GM21717 (cell line): ENCODE results near the gene MSANTD1.
"Not testable (repeated sequence)": the region's sequence is repeated elsewhere in the genome, so short reads cannot be mapped to it uniquely, and the experiment has no call there.

Source experiments
- ATAC-seq: cut with Tn5 transposase; IDR thresholded peaks from one replicate; pipeline ENCODE4 v1.9.1; 2021; ENCODE audit warnings: mild to moderate bottlenecking, moderate library complexity; ENCODE audit not compliant: unreplicated experiment

Gene MSANTD1

DNA sequence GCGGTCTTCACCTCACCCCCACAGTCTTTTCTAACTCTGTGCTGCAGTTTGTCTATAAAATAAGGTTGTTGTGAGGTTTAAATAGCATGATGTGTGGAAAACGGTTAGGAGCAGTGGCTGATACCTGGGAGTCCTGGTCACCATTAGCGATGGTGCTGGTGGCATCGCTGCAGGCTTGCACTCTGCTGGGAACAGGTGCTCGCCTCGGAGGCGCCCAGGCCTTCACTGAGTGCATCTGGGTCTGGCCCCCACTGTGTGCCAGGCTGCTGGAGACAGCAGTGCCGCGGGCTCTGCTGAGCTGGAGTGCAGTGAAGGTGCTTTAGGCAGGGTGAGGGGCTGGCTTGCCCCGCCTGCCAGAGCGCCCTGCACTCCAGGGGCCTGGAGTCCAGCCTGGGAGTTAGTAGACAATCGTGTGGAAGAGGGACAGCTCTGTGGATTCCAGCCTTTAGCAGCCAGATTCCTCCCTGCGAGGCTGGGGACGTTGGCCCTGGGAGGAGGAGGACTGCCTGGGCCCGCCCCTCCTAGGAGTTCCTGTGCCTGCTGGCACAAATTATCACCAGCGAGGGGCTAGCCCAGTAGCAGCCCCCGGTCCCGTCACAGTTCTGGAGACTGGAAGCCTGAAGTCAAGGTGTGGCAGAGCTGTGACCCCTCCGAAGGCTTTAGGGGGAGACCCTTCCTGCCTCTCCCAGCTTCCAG lies 51.2 kb downstream of the MSANTD1 start:
- ATAC-seq, result no peak

DNA sequence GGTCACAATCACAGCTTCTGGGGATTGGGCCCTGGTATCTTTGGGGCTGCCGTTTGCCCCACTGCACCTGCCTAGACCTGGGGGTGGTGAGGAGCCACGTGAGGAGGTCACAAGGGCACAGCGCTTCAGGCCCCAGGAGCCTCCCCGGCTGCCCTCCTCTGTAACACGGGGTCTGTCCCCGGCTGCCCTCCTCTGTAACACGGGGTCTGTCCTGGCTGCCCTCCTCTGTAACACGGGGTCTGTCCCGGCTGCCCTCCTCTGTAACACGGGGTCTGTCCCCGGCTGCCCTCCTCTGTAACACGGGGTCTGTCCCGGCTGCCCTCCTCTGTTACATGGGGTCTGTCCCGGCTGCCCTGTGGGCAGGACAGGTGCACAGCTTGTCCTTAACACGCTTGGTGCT lies 51.9 kb downstream of the MSANTD1 start:
- ATAC-seq, result not testable (repeated sequence)

DNA sequence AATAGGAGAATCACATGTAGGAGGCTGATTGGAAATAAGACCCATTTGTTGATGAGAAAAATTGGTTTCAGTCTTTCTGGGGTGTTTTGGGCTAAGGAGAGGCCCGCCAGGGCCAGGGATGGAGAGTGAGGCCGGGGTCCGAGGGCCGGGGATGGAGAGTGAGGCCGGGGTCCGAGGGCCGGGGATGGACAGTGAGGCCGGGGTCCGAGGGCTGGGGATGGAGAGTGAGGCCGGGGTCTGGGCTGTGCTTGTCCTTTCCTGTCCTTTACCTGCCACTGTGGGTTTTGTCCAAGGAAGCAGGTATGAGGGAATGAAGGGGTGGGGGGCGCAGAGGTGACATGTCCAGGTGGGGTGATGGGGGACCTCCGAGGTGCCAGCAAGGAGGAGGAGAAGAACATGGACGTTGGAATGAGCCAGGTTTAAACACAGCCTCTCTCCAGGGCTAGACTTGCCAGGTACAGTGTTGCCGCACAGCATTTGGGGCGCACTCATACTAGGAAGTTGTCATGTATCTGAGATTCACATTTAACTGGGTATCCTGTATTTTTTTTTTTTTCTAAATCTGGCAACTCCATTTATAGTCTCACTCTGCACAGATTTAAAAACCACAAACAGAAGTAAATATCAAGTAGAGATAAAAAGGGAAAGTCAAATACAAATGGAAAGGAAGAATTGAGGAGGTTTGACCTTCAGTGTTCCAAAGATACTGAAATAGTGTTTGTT lies 52.7 kb downstream of the MSANTD1 start:
- no peak for ATAC-seq

DNA sequence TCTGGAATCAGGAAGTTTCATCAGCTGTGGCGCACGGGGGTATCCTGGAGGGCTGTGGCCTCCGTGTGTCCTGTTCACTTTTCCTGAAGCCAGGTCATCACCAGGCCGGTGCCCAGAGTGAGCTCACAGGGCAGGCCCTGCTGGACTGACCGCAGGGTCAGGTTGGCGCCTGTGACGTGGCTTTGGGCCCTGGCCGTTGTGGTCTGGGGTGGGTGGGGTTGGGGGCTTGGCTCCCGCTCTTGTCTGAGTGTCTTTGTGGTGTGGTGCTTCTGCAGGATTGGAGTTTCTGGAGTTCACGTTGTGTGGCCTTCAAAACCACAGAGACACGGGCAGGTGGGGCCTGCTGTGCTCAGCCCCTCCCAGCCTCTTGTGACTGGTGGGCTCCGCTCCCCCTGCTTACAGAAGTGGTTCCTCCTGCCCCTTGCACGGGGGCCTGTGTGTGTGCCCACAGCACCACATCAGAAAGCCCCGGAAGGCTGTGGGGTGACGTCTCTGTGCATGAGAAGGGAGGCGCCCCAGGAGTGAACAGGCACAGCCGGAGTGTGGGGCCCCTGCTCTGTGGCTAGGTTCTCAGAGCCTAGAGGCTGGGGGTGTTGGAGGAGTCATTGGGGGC lies 53.3 kb downstream of the MSANTD1 start:
- ATAC-seq, result no peak

DNA sequence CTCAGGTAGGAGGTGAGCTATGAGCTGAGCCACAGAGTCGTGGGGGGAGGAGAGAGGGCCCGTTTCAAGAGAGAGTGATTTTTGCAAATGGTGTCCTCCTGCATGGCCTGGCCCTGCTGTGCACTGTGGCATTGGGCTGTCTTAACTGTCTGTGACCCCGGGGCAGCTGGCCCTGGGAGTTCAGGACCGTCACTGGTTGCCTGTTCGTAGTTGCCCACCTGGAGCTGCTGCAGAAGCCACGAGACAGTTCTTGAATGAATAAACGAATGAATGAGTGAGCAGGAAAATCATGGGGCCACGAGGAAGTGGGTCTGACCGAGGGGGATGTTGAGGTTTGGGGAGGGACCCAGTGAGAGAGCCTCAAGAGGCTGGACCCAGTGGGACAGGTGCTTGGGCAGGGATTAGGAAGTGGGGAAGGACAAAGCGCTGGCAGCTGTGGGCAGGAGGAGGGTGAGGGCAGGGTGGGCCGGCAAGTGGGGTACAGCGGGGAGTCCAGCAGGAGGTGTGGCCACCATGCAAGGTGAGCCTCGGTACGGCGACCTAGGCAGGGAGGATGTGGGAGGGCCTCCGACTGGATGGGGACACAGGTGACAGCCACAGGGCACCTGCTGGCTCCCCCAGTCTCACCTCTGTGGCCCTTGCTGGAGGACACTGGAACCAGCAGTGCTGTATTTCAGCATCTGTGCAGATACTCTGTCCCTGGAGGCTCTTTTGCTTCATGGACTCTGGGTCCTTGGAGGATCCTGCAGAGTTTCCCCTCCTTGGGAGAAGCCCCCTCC lies 54.0 kb downstream of the MSANTD1 start:
- no peak for ATAC-seq

DNA sequence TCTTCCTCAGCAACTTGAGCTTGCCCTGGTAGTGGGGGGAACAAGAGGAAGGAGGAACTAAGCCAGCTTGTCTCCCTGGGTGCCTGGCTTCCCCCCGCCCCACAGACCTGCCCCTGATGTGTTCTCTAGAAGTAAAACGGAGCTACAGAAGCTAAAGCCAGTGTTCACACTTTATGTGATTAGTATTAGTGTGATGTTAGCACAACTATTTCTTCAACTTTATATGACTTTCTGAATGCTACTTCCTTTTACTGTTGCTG lies 54.5 kb downstream of the MSANTD1 start:
- no peak for ATAC-seq

DNA sequence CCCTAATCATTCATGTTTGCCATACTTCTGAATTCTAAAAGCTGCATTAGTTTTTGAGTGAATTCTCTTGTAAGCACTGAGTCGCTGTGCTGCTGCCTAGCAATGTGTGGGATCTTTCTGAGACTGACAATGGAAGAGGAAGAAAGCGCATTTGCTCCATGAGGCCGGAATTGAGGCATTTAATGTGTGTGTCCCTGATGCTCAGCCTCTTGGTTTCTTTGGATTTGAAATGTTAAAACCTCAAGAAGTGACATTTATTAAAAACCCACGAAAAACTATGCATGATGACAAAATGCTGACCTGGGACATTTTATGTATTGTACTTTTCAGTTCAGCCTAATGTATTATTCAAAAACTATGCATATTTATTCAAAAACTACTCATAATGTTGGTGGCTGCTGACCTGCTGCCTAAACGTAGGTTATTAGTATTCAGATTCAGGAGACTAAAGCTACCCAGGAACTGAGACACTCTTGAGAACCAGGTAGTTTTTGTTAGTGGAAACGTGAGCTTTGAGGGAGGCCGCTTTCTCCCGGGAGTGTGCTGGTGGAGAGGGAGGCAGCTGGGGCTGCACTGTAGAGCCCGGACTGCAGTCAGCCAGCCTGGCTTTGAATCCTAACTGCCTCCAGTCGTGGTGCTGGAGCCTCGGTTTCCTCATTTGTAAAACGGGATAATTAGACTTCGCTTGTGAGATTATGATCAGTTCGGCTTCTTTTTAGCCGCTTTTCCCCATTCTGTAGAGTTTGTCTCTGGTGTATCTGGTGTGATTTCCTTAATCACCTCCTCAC lies 55.2 kb downstream of the MSANTD1 start:
- no peak for ATAC-seq

DNA sequence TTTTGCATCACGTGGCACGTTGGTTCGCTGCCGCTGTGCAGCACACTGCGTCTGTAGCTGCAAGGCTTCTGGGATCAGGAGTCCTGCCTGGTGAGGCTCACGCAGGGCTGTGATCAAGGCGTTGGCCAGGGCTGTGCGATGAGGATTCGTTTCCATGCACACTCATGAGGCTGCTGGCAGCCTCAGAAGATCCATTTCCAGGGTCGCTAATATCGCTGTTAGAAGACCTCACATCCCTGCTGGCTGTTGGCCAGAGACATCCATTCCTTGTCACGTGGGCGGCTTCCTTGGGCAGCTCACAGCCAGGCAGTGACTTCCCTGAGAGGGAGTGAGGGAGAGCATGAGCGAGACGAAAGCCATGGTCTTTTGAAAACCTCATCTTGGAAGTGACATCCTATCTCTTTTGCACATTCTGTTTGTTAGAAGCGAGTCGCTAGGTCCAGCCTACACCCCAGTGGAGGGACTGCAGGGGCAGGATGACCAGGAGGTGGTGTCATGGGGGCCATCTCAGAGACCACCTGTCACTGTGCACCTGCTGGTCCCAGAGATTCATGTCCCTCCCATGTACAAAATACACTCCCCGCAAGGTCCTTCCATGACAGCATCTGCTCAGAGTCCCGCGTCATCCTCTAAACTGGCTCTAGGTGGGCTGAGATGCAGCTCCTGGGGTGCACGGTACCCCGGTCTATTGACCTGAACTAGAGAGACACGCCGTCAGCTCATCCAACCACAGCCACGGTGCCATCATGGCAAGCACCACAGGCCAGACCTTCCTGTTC lies 56.1 kb downstream of the MSANTD1 start:
- no peak for ATAC-seq

DNA sequence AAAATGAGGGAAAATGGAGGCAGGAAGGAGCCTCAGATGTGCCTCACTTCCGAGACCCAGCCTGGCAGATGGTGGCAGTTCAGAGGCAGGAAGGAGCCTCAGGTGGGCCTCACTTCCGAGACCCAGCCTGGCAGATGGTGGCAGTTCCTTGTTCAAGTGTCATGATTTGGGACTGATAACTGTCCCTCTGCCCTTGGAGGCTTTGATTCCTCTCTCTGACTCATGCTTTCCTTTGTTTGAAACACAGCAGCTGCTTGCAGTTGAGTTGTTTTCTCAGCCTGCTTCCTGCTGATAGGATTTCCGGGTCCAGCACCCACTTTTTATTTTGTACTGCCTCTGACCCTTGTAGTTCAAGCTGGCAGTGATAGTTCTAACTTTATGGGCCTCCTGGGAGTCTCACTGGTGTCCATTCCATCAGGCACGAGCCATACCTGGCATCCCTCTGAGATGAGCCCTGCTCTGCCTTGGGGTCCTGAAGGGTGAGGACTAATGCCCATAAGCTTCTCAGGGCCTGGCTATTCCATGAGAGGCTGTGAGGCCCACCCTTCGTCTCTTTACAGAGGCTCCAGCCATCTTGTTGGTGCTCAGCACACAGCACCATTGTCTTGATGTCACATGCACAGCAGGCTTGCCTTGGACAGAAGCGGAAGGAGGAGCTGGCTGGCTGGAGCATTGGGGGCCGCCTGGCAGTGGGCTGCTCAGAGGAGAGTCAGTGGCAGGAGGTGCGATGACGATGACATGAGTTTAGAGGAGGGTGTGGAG lies 56.8 kb downstream of the MSANTD1 start:
- no peak for ATAC-seq
